DND-41 (cell line): ENCODE results near the gene MMAB.

Source experiments
- CTCF ChIP-seq: IDR thresholded peaks from 2 replicates; pipeline ENCODE4 v1.5.1; 2012; ENCODE audit warnings: borderline replicate concordance, low read length, moderate library complexity, mild to moderate bottlenecking; ENCODE audit not compliant: poor library complexity, severe bottlenecking; ENCODE audit errors: extremely low read depth
- EZH2 ChIP-seq: IDR thresholded peaks from 3 replicates; pipeline ENCODE4 v1.6.1; 2012; ENCODE audit warnings: borderline replicate concordance, low read depth, mild to moderate bottlenecking, moderate library complexity, low read length, inconsistent platforms; ENCODE audit not compliant: severe bottlenecking

- TF ChIP-seq CTCF: no peak
- no peak for TF ChIP-seq EZH2
These were observed 13.3 kb upstream of the MMAB start for GRCh38 chr12:109586385-109587296.
